ENCODE data around the gene GNLY.
A peak's percentile ranks its signal among the peaks of the same experiment; 100 is the strongest.

The GNLY gene

DNA sequence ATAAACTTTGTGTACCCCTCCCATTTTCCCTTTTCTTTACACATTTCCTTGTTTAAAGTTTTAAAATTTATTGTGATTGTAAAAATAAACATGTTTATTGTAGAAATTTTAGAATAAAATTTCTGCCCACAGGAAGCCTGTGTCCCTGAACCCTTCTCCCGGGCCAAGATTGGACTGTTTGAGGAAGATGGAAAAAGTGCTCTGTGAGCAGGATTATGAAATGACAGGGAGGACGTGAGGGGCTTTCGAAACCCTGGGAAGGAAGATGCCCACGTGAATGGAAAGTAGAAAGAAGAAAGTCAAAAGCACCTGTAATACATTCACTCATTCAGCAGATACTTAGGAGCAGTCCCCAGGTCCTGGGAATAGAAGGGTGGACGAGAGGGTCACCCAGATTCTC is 34.2 kb downstream of the GNLY start:
- ATAC-seq: no peak
- TF ChIP-seq GLIS3 (CRISPR knock-in tag; IDR thresholded peaks at IDR 0.05) (no peak), SNAI2 (CRISPR knock-in tag; IDR thresholded peaks at IDR 0.05) (no peak), CSDC2 (CRISPR knock-in tag; IDR thresholded peaks at IDR 0.05) (no peak)

DNA sequence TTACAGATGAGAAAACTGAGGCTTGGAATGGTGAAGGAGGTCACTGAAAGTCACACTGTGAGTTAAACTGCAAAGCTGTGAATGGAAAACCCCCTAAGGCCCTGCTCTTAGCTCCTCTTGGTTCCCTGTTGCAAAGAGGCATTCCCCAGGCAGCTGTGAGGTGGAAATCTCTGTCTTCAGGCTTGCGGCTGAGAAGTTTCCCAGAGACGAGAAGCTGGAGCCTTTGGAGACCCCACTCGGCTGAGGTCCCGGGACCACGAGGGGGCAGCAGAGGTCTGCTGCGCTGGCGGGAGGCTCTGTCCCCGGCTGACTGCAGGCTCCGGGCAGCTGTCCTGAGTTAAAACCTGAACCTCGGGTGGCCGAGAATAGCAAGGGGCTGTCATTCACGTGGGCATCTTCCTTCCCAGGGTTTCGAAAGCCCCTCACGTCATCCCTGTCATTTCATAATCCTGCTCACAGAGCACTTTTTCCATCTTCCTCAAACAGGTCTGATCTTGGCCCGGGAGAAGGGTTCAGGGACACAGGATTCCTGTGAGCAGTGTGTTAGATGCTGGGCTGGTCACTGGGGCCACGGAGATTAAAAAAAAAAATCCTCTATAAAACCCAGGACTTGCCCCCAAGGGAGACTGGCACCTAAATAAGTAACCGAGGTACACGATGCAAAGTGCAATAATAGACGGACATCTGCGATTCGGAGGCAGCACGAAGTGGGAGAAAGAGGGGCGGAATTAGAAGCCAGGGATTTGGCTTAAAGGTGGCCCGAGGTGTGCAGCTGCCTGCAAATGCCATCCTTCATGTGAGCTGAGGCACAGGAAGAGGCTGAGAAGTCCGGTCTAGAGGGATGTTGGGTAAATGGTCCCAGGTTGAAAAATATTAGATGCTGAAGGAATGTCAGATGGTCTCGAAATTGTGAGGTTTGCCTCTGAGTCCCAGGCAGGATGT is 35.0 kb downstream of the GNLY start:
- ATAC-seq: peak; percentile 99

DNA sequence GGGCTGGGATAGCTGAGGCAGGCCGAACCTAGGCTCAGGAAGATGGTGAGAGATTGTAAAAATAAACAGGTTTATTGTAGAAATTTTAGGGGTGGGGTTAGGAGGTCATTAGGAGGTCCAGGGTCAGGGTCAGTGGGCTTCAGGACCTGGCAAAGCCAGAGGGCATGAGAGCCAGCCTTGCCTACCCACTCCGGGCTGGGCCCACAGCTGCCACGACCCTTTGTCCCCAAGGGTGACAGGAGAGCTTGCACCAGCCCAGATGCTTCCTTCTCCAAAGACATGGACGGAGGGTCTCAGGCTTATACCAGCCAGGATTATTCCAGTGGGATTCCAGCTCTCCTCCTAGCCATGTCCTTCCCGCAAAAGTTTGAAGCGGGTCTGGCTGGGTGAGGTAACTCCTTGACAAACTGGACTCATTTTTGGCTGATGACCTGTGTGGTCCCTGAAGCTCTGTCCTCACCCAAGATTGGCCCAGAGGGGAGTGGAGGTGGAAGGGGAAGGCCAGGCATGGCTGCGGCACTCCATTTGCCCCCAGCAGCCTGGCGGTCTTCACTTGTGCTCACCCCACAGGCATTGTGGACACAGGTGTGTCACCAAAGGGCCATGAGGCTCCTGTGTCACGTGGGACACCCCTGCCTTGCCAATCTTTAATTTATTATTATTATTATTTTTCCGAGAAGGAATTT is 35.8 kb downstream of the GNLY start:
- no peak for ATAC-seq
- TF ChIP-seq, protein P1, sequence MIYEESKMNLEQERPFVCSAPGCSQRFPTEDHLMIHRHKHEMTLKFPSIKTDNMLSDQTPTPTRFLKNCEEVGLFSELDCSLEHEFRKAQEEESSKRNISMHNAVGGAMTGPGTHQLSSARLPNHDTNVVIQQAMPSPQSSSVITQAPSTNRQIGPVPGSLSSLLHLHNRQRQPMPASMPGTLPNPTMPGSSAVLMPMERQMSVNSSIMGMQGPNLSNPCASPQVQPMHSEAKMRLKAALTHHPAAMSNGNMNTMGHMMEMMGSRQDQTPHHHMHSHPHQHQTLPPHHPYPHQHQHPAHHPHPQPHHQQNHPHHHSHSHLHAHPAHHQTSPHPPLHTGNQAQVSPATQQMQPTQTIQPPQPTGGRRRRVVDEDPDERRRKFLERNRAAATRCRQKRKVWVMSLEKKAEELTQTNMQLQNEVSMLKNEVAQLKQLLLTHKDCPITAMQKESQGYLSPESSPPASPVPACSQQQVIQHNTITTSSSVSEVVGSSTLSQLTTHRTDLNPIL (CRISPR knock-in tag; IDR thresholded peaks at IDR 0.05; ENCODE audit: low read depth): no peak
- TF ChIP-seq, protein P2, sequence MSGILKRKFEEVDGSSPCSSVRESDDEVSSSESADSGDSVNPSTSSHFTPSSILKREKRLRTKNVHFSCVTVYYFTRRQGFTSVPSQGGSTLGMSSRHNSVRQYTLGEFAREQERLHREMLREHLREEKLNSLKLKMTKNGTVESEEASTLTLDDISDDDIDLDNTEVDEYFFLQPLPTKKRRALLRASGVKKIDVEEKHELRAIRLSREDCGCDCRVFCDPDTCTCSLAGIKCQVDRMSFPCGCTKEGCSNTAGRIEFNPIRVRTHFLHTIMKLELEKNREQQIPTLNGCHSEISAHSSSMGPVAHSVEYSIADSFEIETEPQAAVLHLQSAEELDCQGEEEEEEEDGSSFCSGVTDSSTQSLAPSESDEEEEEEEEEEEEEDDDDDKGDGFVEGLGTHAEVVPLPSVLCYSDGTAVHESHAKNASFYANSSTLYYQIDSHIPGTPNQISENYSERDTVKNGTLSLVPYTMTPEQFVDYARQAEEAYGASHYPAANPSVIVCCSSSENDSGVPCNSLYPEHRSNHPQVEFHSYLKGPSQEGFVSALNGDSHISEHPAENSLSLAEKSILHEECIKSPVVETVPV (CRISPR knock-in tag; IDR thresholded peaks at IDR 0.05): no peak
- no peak for TF ChIP-seq ZNF565 (CRISPR knock-in tag; conservative IDR thresholded peaks at IDR 0.05; ENCODE audit: low read depth)
- TF ChIP-seq, protein P3, sequence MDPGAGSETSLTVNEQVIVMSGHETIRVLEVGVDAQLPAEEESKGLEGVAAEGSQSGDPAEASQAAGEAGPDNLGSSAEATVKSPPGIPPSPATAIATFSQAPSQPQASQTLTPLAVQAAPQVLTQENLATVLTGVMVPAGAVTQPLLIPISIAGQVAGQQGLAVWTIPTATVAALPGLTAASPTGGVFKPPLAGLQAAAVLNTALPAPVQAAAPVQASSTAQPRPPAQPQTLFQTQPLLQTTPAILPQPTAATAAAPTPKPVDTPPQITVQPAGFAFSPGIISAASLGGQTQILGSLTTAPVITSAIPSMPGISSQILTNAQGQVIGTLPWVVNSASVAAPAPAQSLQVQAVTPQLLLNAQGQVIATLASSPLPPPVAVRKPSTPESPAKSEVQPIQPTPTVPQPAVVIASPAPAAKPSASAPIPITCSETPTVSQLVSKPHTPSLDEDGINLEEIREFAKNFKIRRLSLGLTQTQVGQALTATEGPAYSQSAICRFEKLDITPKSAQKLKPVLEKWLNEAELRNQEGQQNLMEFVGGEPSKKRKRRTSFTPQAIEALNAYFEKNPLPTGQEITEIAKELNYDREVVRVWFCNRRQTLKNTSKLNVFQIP (CRISPR knock-in tag; IDR thresholded peaks at IDR 0.05; ENCODE audit: borderline replicate concordance, low read depth): no peak
- TF ChIP-seq, protein P4, sequence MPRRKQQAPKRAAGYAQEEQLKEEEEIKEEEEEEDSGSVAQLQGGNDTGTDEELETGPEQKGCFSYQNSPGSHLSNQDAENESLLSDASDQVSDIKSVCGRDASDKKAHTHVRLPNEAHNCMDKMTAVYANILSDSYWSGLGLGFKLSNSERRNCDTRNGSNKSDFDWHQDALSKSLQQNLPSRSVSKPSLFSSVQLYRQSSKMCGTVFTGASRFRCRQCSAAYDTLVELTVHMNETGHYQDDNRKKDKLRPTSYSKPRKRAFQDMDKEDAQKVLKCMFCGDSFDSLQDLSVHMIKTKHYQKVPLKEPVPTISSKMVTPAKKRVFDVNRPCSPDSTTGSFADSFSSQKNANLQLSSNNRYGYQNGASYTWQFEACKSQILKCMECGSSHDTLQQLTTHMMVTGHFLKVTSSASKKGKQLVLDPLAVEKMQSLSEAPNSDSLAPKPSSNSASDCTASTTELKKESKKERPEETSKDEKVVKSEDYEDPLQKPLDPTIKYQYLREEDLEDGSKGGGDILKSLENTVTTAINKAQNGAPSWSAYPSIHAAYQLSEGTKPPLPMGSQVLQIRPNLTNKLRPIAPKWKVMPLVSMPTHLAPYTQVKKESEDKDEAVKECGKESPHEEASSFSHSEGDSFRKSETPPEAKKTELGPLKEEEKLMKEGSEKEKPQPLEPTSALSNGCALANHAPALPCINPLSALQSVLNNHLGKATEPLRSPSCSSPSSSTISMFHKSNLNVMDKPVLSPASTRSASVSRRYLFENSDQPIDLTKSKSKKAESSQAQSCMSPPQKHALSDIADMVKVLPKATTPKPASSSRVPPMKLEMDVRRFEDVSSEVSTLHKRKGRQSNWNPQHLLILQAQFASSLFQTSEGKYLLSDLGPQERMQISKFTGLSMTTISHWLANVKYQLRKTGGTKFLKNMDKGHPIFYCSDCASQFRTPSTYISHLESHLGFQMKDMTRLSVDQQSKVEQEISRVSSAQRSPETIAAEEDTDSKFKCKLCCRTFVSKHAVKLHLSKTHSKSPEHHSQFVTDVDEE (CRISPR knock-in tag; IDR thresholded peaks at IDR 0.05): no peak
- TF ChIP-seq ZFP3 (CRISPR knock-in tag; IDR thresholded peaks at IDR 0.05): no peak
- TF ChIP-seq TOX (CRISPR knock-in tag; IDR thresholded peaks at IDR 0.05; ENCODE audit: borderline replicate concordance): no peak
- no peak for TF ChIP-seq ISL1 (CRISPR knock-in tag; IDR thresholded peaks at IDR 0.05)
- TF ChIP-seq TCF4 (CRISPR knock-in tag; IDR thresholded peaks at IDR 0.05; ENCODE audit: borderline replicate concordance): no peak
- no peak for TF ChIP-seq OSR1 (CRISPR knock-in tag; IDR thresholded peaks at IDR 0.05)

More for the DNA sequence above, 35.0 kb downstream of the GNLY start:
- no peak for TF ChIP-seq PPARA (CRISPR knock-in tag; IDR thresholded peaks at IDR 0.05; ENCODE audit: borderline replicate concordance)
- no peak for TF ChIP-seq ARNTL (CRISPR knock-in tag; IDR thresholded peaks at IDR 0.05; ENCODE audit: borderline replicate concordance, low read depth)
- no peak for TF ChIP-seq ISL1 (CRISPR knock-in tag; IDR thresholded peaks at IDR 0.05)
- TF ChIP-seq, protein P5, sequence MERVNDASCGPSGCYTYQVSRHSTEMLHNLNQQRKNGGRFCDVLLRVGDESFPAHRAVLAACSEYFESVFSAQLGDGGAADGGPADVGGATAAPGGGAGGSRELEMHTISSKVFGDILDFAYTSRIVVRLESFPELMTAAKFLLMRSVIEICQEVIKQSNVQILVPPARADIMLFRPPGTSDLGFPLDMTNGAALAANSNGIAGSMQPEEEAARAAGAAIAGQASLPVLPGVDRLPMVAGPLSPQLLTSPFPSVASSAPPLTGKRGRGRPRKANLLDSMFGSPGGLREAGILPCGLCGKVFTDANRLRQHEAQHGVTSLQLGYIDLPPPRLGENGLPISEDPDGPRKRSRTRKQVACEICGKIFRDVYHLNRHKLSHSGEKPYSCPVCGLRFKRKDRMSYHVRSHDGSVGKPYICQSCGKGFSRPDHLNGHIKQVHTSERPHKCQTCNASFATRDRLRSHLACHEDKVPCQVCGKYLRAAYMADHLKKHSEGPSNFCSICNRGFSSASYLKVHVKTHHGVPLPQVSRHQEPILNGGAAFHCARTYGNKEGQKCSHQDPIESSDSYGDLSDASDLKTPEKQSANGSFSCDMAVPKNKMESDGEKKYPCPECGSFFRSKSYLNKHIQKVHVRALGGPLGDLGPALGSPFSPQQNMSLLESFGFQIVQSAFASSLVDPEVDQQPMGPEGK (CRISPR knock-in tag; IDR thresholded peaks at IDR 0.05; ENCODE audit: borderline replicate concordance): no peak
- no peak for TF ChIP-seq ZNF8 (CRISPR knock-in tag; IDR thresholded peaks at IDR 0.05)
- TF ChIP-seq, protein P1 (CRISPR knock-in tag; IDR thresholded peaks at IDR 0.05; ENCODE audit: low read depth): no peak
- TF ChIP-seq ZC3H10 (CRISPR knock-in tag; IDR thresholded peaks at IDR 0.05): no peak
- TF ChIP-seq SNAI2 (CRISPR knock-in tag; IDR thresholded peaks at IDR 0.05): no peak

Measured in SK-N-SH treated with all-trans-retinoic acid at 6 μM for 48 hours (cell line).